Chondrocyte (in vitro differentiated cells): ENCODE measurements around the gene GNB5. TPM values are rescaled to one million over a fixed set of nuclear protein-coding genes. Genes with fewer than 3 reads are reported as not detected.

Experiments used
- DNase-seq: peaks from one replicate; pipeline ENCODE4 v3.0.0; 2021; ENCODE audit warnings: mixed read lengths, low spot score
- H3K27ac Mint-ChIP-seq: one replicate; pipeline ENCODE4 v1.8.0; 2021; ENCODE audit warnings: mild to moderate bottlenecking, moderate library complexity, mixed read lengths; ENCODE audit not compliant: unreplicated experiment
- H3K27me3 Mint-ChIP-seq: 2 replicates; pipeline ENCODE4 v1.8.0; 2021; ENCODE audit warnings: low read depth, mixed read lengths
- H3K36me3 Mint-ChIP-seq: 2 replicates; pipeline ENCODE4 v1.8.0; 2021; ENCODE audit warnings: low read depth, mixed read lengths
- H3K4me1 Mint-ChIP-seq: 2 replicates; pipeline ENCODE4 v1.8.0; 2021; ENCODE audit warnings: low read depth, mild to moderate bottlenecking, mixed read lengths
- H3K4me3 Mint-ChIP-seq: one replicate; pipeline ENCODE4 v1.8.0; 2021; ENCODE audit warnings: mild to moderate bottlenecking, moderate library complexity, mixed read lengths; ENCODE audit not compliant: unreplicated experiment
- H3K9me3 Mint-ChIP-seq: 2 replicates; pipeline ENCODE4 v1.8.0; 2021; ENCODE audit warnings: low read depth, mixed read lengths
- total RNA-seq: library from RNA; stranded (reverse); gene quantifications from 3 replicates; pipeline ENCODE4 v1.2.1, GENCODE V29; 2021
- TF ChIP-seq, protein P1 (sequence below): fragments of 200-600 bp; sonication (generic); IDR thresholded peaks from 2 replicates; pipeline ENCODE4 v1.5.0; 2021; ENCODE audit warnings: antibody characterized with exemption, mild to moderate bottlenecking, moderate library complexity

GNB5 gene
- total RNA-seq, 1 donor from 2014 or later, result 25.7 TPM

DNA sequence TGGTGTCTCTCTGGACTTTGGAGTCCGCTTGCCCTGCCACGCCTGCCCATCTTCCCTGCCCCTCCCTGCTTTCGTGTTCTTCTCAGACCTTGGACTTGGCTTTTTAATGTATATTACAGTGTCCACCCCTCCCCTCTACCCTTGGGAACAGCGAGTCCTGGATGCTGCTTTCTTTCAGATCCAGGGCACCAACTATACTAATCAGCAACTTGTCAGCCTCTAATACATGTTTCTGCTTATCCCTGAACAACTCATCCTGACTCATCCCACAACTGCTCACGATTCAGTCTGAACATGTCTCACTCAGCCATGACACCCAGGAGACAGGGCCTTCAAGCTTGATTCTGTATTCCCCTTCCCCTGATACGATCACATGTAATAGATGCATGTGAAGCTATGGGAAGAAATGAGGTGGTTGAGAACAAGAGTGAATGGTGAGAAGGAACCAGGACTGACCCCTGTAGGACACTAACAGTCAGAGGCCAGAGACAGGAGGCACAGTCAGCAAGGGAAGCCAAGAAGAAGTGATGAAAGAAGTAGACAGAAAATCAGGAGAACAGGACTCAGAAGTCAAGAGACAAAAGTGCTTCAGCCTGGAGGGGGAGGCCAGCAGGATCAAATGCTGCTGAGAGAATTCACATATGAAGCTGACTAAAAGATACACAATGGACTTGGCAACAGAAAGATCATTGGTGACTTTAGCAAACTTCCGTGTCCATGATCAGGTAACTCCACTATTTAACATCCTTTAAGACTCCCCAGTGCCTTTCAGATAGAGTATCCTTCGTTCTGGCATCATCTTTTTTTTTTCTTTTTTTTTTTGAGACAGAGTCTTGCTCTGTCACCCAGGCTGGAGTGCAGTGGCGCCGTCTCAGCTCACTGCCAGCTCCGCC, 114.1 kb downstream of the GNB5 start:
- Mint-ChIP-seq H3K27ac (peak overlapping the region; percentile 86), H3K9me3 (no peaks in the 10 kb centered on the region)
- DNase-seq, result no peak

DNA sequence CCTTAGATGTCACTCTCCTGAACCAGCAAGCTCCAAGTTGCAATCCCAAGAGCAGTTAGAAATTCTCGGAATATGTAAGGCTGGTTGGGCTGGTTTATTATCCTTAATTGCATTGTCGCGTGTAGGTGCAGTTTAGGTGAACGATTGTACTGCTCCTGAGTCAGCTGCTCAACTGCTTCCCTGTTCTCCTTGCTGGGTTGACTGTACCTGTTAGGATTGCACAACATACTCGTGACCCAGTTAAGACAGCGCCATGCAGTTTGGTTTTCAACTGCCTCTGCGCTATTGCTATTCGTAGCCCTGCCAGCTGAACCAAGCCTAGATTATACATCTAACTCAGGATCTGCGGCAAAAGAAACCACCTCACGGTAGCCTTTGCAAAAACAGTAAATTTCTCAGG, 119.6 kb downstream of the GNB5 start:
- peaks cover under 1% of the 10 kb centered on the region for H3K36me3 Mint-ChIP-seq
- no peak overlapping the region for H3K4me3 Mint-ChIP-seq
- peaks cover 1% of the 10 kb centered on the region for H3K4me1 Mint-ChIP-seq
- no peak overlapping the region for H3K27ac Mint-ChIP-seq
- H3K27me3 Mint-ChIP-seq, result no peaks in the 10 kb centered on the region
- no peak for DNase-seq
- no peaks in the 10 kb centered on the region for H3K9me3 Mint-ChIP-seq
- TF ChIP-seq, protein P1, sequence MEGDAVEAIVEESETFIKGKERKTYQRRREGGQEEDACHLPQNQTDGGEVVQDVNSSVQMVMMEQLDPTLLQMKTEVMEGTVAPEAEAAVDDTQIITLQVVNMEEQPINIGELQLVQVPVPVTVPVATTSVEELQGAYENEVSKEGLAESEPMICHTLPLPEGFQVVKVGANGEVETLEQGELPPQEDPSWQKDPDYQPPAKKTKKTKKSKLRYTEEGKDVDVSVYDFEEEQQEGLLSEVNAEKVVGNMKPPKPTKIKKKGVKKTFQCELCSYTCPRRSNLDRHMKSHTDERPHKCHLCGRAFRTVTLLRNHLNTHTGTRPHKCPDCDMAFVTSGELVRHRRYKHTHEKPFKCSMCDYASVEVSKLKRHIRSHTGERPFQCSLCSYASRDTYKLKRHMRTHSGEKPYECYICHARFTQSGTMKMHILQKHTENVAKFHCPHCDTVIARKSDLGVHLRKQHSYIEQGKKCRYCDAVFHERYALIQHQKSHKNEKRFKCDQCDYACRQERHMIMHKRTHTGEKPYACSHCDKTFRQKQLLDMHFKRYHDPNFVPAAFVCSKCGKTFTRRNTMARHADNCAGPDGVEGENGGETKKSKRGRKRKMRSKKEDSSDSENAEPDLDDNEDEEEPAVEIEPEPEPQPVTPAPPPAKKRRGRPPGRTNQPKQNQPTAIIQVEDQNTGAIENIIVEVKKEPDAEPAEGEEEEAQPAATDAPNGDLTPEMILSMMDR, result no peak

More for the DNA sequence above, 114.1 kb downstream of the GNB5 start:
- Mint-ChIP-seq H3K4me3 (no peak overlapping the region), H3K36me3 (no peaks in the 10 kb centered on the region), H3K4me1 (peaks cover 10% of the 10 kb centered on the region), H3K27me3 (no peaks in the 10 kb centered on the region)
- TF ChIP-seq, protein P1, result peak; percentile 19

DNA sequence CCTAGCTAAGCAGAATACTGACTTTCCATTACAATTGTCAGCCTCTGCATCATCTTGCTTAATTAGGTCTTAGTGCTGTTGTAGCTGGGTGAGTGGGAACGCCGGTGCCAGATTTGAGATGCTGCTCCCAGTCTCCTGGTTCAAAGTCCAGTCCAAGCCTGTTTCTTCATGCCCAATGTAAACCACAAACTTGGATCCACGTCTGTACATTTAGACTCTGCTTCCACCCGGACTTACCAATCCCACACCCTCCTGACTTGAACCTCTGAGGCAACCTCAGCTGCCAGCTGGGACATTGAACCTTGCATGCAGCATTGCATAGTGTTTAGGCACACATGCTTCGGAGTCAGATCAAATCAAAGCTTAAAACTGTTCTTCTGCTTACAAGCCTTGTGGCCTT, 121.6 kb downstream of the GNB5 start:
- Mint-ChIP-seq H3K4me3 (no peak overlapping the region), H3K4me1 (no peaks in the 10 kb centered on the region), H3K9me3 (no peaks in the 10 kb centered on the region), H3K27ac (no peak overlapping the region), H3K36me3 (peaks cover 8% of the 10 kb centered on the region), H3K27me3 (no peaks in the 10 kb centered on the region)
- DNase-seq, result no peak
- TF ChIP-seq, protein P1, result no peak

- TF ChIP-seq, protein P1, result no peak
- Mint-ChIP-seq H3K27ac (no peak overlapping the region), H3K27me3 (no peaks in the 10 kb centered on the region), H3K4me1 (no peaks in the 10 kb centered on the region), H3K9me3 (no peaks in the 10 kb centered on the region), H3K4me3 (no peak overlapping the region), H3K36me3 (peaks cover 22% of the 10 kb centered on the region)
- DNase-seq, result no peak
Measured at GRCh38 chr15:52068004-52068615, 123.1 kb downstream of the GNB5 start.

- Mint-ChIP-seq H3K4me1 (no peaks in the 10 kb centered on the region), H3K27ac (no peak overlapping the region), H3K36me3 (peaks cover 27% of the 10 kb centered on the region), H3K27me3 (no peaks in the 10 kb centered on the region), H3K9me3 (no peaks in the 10 kb centered on the region), H3K4me3 (no peak overlapping the region)
- DNase-seq, result no peak
- TF ChIP-seq, protein P1, result no peak
Measured at GRCh38 chr15:52067545-52067926, 123.7 kb downstream of the GNB5 start.
